Bronchial epithelial cell (primary cell): ENCODE measurements around the gene DUSP11. TPM values are rescaled to one million over a fixed set of nuclear protein-coding genes. Genes with fewer than 3 reads are reported as not detected.
"Not testable (repeated sequence)": the region's sequence is repeated elsewhere in the genome, so short reads cannot be mapped to it uniquely, and the experiment has no call there.

Experiments used
- DNase-seq: peaks from one replicate; pipeline ENCODE4 v3.0.0-alpha.2; 2010; ENCODE audit warnings: low read depth
- FAIRE-seq: peaks from 2 replicates; lab custom pipeline; 2011; peaks lifted over from hg19 to GRCh38; lab: Jason Lieb, UNC
- H3K27me3 ChIP-seq: 2 replicates; pipeline ENCODE4 v1.5.1; 2011; ENCODE audit warnings: low read length; ENCODE audit not compliant: control insufficient read depth, insufficient read depth
- H3K36me3 ChIP-seq: 2 replicates; pipeline ENCODE4 v1.5.1; 2011; ENCODE audit warnings: low read length; ENCODE audit not compliant: control insufficient read depth, insufficient read depth
- H3K4me3 ChIP-seq: 2 replicates; pipeline ENCODE4 v1.5.1; 2011; ENCODE audit warnings: mild to moderate bottlenecking, low read depth, low read length, control low read depth
- CTCF ChIP-seq: IDR thresholded peaks from 2 replicates; pipeline ENCODE4 v1.5.1; 2011; ENCODE audit warnings: mild to moderate bottlenecking, moderate library complexity, low read length, control low read depth, inconsistent platforms; ENCODE audit not compliant: insufficient read depth, severe bottlenecking
- total RNA-seq: library from RNA; depleted of rRNA; stranded (reverse); fragments of >200 nt; gene quantifications from 2 replicates; pipeline ENCODE4 v1.2.1, GENCODE V29; 2014

The DUSP11 gene
- total RNA-seq, 1 donor from 2014 or later: 28.4 TPM

GRCh38 chr2:73764945-73765344 is 15.0 kb downstream of the DUSP11 start:
- FAIRE-seq: no peak
- Histone ChIP-seq H3K4me3 (no peak overlapping the region), H3K27me3 (no peaks in the 10 kb centered on the region), H3K36me3 (peaks cover 19% of the 10 kb centered on the region)
- DNase-seq: no peak
- TF ChIP-seq CTCF: no peak

- FAIRE-seq: no peak
- Histone ChIP-seq H3K4me3 (no peak overlapping the region), H3K36me3 (peaks cover 16% of the 10 kb centered on the region), H3K27me3 (no peaks in the 10 kb centered on the region)
- no peak for DNase-seq
- no peak for TF ChIP-seq CTCF
Measured at GRCh38 chr2:73762571-73762970, 17.3 kb downstream of the DUSP11 start.

GRCh38 chr2:73759904-73760303 is 20.0 kb downstream of the DUSP11 start:
- no peak for TF ChIP-seq CTCF
- Histone ChIP-seq H3K36me3 (peaks cover 17% of the 10 kb centered on the region), H3K27me3 (no peaks in the 10 kb centered on the region), H3K4me3 (no peak overlapping the region)
- FAIRE-seq (no peak), DNase-seq (no peak)

GRCh38 chr2:73759285-73759764 is 20.6 kb downstream of the DUSP11 start:
- DNase-seq (no peak), FAIRE-seq (no peak)
- H3K4me3 ChIP-seq: no peak overlapping the region
- no peak for TF ChIP-seq CTCF
- H3K36me3 ChIP-seq: peaks cover 16% of the 10 kb centered on the region
- no peaks in the 10 kb centered on the region for H3K27me3 ChIP-seq

- not testable (repeated sequence) for H3K4me3 ChIP-seq, DNase-seq, H3K27me3 ChIP-seq, FAIRE-seq
- peaks cover 21% of the 10 kb centered on the region for H3K36me3 ChIP-seq
Measured at GRCh38 chr2:73754332-73754731, 25.6 kb downstream of the DUSP11 start.

- no peak for FAIRE-seq
- DNase-seq: no peak
- H3K27me3 ChIP-seq: no peaks in the 10 kb centered on the region
- H3K36me3 ChIP-seq: peaks cover 22% of the 10 kb centered on the region
- no peak overlapping the region for H3K4me3 ChIP-seq
- no peak for TF ChIP-seq CTCF
Measured at GRCh38 chr2:73749314-73749713, 30.6 kb downstream of the DUSP11 start.
